ENCODE measurements around the gene HSP90AB1.

The HSP90AB1 gene

GRCh38 chr6:44269921-44270525, 23.1 kb downstream of the HSP90AB1 start, which contains the start of gene TMEM151B:
Gene TMEM151B (plus strand): TSS chr6:44270450. CDS start chr6:44270743, 293 bp downstream.
- DNase-seq = no peak

- DNase-seq = no peak
Measured at GRCh38 chr6:44270526-44271405, 23.9 kb downstream of the HSP90AB1 start.

DNA sequence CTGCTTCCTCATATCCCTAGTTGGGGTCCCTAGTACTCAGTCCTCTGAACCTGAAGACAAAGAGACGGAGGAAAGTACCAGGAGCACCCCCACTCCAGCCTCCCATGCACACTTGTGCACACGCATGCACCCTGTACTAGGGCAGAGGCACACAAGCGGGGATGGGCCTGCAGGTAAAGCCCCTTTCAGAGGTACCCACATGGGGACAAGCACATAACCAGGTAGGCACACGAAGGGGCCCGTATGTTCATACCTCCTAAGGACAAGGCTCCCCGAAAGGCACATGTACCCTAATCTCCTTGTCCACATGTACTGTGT, 24.5 kb downstream of the HSP90AB1 start:
- DNase-seq = no peak

- DNase-seq = no peak
Measured at GRCh38 chr6:44271914-44272313, 25.0 kb downstream of the HSP90AB1 start.

DNA sequence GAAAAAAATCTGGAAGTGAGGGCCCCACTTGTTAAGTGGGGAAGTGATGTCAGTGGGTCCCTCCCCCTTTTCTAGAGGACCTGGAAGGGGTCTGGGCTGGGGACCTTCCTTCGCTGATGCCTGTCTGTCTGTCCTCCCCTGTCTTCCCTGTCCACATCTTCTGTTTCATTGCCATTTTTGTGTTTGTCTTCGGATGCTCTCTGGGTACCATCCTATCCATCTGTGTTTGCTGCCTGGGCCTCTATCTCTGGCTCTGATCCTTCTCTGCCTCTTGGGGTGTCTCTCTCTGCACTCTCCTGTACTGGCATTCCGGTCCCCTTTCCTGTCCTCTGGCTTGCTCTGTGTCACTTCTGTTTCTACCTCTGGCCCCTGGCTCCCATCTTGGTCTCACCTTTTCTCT, 25.6 kb downstream of the HSP90AB1 start:
- DNase-seq = no peak

DNA sequence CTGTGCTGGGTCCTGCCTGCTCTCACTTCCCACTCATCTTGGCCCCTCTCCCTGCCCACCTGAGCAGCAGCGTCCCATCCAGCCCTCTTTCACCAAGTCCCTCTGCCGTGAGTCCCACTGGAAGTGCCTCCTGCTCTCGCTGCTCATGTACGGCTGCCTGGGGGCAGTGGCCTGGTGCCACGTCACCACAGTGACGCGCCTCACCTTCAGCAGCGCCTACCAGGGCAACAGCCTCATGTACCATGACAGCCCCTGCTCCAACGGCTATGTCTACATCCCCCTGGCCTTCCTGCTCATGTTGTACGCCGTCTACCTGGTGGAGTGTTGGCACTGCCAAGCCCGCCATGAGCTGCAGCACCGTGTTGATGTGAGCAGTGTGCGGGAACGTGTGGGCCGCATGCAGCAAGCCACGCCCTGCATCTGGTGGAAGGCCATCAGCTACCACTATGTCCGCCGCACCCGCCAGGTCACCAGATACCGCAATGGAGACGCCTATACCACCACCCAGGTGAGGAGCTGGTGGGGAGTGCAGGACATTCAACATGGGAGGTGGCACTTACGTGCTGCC, 26.2 kb downstream of the HSP90AB1 start:
- no peak for DNase-seq

GRCh38 chr6:44273617-44274016, 26.7 kb downstream of the HSP90AB1 start:
- no peak for DNase-seq

- no peak for DNase-seq
Measured at GRCh38 chr6:44275271-44275748, 28.4 kb downstream of the HSP90AB1 start.

GRCh38 chr6:44275749-44276648, 29.1 kb downstream of the HSP90AB1 start:
- peak; percentile 45 for DNase-seq

DNA sequence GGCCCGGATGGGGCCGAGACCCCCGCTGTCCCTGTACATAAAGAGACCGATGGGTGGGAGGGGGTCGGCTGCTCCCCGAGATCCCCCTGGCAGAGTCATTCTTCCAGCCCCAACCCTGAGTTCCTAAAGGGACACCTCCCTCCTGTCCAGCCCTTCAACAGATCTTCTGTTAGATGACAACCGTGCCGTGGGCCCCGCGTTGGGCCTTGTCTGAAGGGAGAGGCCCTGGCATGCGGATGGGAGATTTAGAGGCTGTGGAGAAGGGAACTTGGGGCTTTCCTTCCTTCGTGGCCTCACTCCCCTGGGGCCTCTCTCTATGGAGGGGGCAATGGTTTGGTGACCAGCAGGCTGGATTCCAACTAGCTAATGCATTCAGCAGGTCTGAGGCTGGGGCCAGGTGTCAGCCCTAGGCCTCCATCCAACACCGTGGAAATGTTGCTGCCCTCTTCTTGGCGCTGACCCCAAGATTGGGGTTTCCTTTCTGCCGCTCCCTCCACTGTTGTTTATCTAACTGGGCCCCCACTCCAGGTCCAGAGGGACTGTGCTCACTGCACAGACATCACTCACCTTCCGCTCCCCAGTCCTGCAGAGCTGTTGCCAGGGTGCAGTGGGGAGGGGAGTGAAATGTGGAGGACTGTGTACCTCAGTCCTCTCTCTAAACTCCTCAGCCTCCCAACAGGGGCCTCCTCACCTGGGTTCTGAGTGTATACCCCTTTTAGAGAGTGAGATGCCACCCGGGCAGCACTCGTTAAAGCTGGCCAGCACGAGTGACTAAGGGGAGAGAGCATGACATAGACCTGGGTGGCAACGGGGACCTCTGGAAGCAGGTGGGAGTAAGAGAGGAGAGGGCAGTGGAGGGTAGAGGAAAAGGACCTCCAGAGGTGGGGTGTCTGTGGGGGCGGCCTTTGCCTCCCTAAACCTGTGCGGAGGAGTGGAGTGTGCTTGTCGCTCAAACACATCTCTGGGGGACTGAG, 30.1 kb downstream of the HSP90AB1 start:
- no peak for DNase-seq

DNA sequence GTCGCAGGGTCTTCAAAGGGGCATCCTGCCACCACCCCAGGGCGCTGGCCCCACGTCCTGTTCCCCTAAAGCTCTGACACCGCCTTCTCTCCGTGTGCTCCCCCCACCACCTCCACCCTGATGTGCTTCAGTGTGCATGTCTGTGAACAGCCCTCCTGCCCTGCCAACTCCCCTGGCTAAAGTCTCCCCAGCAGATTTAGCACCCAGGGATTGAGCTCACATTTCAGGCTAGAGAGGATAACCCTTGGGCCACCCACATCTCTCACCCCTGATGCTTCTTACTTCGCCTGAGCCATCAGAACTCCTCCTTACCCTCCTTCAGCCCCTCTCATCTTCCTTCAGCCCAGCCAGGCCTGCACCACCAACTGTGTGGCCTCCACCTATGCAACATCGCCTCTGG, 30.9 kb downstream of the HSP90AB1 start:
- DNase-seq = no peak

GRCh38 chr6:44278315-44278714, 31.4 kb downstream of the HSP90AB1 start:
- no peak for DNase-seq

DNA sequence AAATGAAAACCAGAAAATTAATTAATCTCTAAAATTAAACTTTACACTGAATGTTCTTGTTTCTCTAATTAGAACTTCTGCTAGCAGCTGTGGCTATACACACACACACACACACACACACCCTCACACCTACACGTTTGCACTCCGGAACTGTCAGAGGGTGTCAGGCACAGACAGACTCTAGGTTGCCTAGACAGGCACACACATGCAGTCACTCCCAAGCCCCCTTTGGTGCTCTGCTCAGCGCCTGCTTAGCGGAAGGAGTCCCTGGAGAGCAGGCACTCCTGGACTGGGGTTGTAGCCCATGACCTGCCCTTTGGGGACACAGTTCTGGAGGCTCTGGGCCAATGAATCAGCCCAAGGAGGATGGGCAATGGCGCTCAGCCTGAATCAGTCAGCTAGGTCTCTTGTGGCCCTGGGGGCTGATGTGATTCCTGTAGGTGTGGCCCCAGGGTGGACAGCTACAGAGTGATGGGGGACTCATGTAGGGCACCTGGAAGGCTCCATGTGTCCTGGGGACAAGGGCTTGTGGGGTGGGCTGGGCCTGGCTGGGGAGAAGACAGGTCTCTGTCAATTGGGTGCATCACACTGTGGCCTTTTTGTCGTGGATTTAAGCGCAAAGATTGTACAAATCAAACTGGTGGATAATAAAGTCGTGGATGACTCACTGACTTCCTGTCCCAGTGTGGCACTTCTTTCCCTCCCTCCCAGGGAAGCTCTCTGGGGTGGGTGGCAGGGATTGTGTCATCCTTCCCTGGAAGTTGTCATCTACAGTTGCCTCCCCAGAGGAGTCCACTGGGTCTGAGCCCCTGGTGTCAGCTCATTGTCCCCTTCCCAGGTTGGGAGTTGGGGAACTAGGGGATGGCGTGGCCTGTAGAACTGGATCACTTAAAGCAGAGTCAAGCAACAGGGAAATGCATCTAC, 32.1 kb downstream of the HSP90AB1 start:
- DNase-seq = no peak

GRCh38 chr6:44284121-44284520, 37.2 kb downstream of the HSP90AB1 start:
- DNase-seq = no peak

DNA sequence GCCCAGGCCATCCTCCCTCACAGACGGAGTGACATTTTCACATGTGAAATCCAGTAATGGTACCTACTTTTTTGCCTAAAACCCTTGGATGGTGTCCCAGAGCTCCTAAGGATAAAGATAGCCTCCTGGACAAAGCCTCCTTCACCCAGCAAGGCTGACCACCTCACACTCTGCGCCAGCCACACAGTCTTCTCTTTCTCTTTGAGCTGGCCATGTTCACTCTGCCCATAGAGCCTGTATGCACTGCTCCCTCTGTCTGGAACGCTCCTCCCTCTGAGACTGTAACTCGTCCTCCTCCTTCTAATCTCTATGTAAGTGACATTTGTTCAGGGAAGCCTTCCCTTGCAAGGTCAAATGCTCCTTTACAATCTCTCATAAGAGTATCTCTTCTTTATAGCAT, 38.0 kb downstream of the HSP90AB1 start:
- DNase-seq = no peak

- DNase-seq = no peak
Measured at GRCh38 chr6:44285552-44286284, 38.8 kb downstream of the HSP90AB1 start.

DNA sequence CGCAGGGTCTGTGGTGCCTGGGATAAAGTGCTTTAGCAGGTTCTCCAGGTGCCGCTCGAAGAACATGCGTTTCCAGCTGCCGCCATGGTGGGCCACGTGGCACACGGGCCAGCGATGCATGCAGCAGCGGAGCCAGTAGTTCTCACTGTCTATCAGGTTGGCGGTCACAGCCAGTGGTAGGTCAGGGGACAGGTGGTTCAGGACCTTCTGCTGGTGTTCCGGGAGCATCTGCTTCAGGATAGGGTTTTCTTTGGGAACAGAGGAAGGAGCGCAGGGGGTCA, 39.3 kb downstream of the HSP90AB1 start:
- no peak for DNase-seq

DNA sequence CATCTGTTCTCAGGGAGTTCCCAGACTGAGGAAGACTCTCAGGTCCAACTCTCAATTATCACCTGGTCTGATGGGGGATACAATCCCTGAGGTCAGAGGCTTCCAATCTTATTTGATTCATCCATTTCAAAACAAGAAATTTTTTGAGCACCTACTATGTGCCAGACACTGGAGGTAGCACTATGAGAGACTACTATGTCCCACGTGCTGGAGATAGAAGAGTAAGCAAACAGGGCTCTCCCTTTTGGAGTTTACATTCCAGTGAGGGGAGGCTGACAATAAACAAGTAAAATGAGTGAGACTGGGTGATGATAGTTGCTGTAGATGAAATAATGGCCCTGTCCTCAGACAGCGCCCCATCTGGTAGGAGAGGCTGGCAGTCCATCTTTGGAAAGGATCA, 39.8 kb downstream of the HSP90AB1 start:
- DNase-seq = no peak

DNA sequence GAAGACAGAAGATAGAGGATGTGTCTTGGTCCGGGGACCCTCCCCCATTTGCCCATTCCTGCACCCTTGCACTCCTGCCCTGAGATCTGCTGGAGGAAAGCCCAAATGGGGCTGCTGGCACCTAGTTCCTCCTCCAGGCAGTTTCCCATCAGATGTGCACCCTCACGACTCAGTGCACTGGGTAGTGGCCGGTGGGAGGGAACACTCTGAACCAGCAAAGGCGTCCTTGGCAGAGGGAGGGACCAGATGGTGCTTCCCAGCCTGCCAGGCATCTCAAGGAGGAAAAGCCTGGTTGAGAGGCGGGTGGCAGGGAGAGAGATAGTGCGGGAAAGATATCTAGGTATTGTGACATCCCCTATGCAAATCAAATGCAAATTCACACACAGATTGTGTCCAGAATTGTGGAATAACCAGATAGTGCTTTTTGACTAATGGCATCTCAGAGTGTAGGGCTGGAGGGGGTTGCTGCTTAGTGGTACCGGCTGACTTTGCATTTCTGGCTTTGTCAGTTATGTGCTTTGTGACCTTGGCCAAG, 42.9 kb downstream of the HSP90AB1 start:
- no peak for DNase-seq

- DNase-seq = no peak
Measured at GRCh38 chr6:44291841-44292240, 44.9 kb downstream of the HSP90AB1 start.
